Measurements from ENCODE around the gene RACGAP1. TPM values are rescaled to one million over a fixed set of nuclear protein-coding genes. Genes with fewer than 3 reads are reported as not detected.

The RACGAP1 gene
- total and polyA plus RNA-seq, 2 donors (not counting 1 experiment from before 2014, with no cell fraction given), result 4.1 to 14.2 TPM

- no peak for ATAC-seq (ENCODE audit: low read depth)
- DNase-seq, result no peak
- intact Hi-C loops (cut with micrococcal nuclease), result no loop called here
- H3K9me3 Mint-ChIP-seq (ENCODE audit: insufficient read depth), result no peaks in the 10 kb centered on the region
- H3K4me1 ChIP-seq (ENCODE audit: control insufficient read depth in 2 of 2, insufficient read depth in 2 of 2, low read length in 2 of 2), result peaks cover 8 to 10% of the 10 kb centered on the region in 2 donors
- no peaks in the 10 kb centered on the region for H3K9me3 ChIP-seq (ENCODE audit: control extremely low read depth in 1 of 3, control insufficient read depth in 2 of 3, insufficient read depth in 1 of 3, low read length in 2 of 3)
- CTCF ChIA-PET, result interaction anchor here (2.5 kb wide), 1 partner anchor 15 kb away, joined by 17 read pairs; no protein-coding TSS in a partner anchor
- no peaks in the 10 kb centered on the region for H4K20me1 ChIP-seq (ENCODE audit: control insufficient read depth, insufficient read depth, low read length, poor library complexity, severe bottlenecking)
- POLR2A ChIA-PET, result interaction anchor here (0.6 kb wide), 1 partner anchor 25 kb away, joined by 3 read pairs; no protein-coding TSS in a partner anchor
- H3K27me3 ChIP-seq (replicated peaks in 1 of 4; ENCODE audit: control extremely low read depth in 1 of 4, control insufficient read depth in 3 of 4, insufficient read depth in 4 of 4, low read length in 3 of 4), result no peaks in the 10 kb centered on the region
- no peak overlapping the region for H3K27ac Mint-ChIP-seq
- no peak overlapping the region for H3K4me3 ChIP-seq (ENCODE audit: control extremely low read depth in 1 of 5, extremely low read depth in 1 of 5, insufficient read depth in 1 of 5, low read depth in 2 of 5, low read length in 4 of 5)
- H3K27me3 Mint-ChIP-seq, result no peaks in the 10 kb centered on the region
- peak overlapping the region; percentile 94 for H3K4me3 Mint-ChIP-seq
- H2AFZ ChIP-seq (ENCODE audit: insufficient read depth, low read depth, low read length, poor library complexity, severe bottlenecking), result no peak overlapping the region
- WGBS (ENCODE audit: insufficient coverage), result no CpG with 5 or more reads among the region's 8 CpGs
- TF ChIP-seq CTCF (IDR thresholded peaks at IDR 0.05), result no peak
- TF ChIP-seq EZH2 (IDR thresholded peaks at IDR 0.05; ENCODE audit: borderline replicate concordance, insufficient read depth, low read depth, low read length, poor library complexity, severe bottlenecking), result no peak
- no peaks in the 10 kb centered on the region for H3K36me3 ChIP-seq (replicated peaks in 1 of 2; ENCODE audit: control extremely low read depth in 1 of 2, control insufficient read depth in 1 of 2, extremely low read depth in 1 of 2, insufficient read depth in 2 of 2, low read length in 1 of 2)
- peaks cover 17% of the 10 kb centered on the region for H3K4me1 Mint-ChIP-seq
- H3K79me2 ChIP-seq (ENCODE audit: control insufficient read depth, insufficient read depth, low read length), result peaks cover 52% of the 10 kb centered on the region
- no peak overlapping the region for H3K27ac ChIP-seq (ENCODE audit: low read length in 2 of 2)
- H3K9ac ChIP-seq (ENCODE audit: low read length), result no peak overlapping the region
- peak overlapping the region; percentile 84 for H3K4me2 ChIP-seq (replicated peaks; ENCODE audit: low read depth, low read length, poor library complexity, severe bottlenecking)
Observed at GRCh38 chr12:50024227-50024626, 1.1 kb downstream of the RACGAP1 start.

GRCh38 chr12:50022903-50023302, 2.4 kb downstream of the RACGAP1 start:
- no peaks in the 10 kb centered on the region for H3K27me3 Mint-ChIP-seq
- H3K27ac ChIP-seq (ENCODE audit: low read length in 2 of 2), result no peak overlapping the region
- H3K4me3 Mint-ChIP-seq, result no peak overlapping the region
- ChIA-PET POLR2A (no interaction called here), CTCF (no interaction called here)
- H3K9me3 Mint-ChIP-seq (ENCODE audit: insufficient read depth), result no peaks in the 10 kb centered on the region
- H3K4me1 Mint-ChIP-seq, result peaks cover 17% of the 10 kb centered on the region
- H2AFZ ChIP-seq (ENCODE audit: insufficient read depth, low read depth, low read length, poor library complexity, severe bottlenecking), result no peak overlapping the region
- H3K9ac ChIP-seq (ENCODE audit: low read length), result no peak overlapping the region
- ATAC-seq (ENCODE audit: low read depth), result no peak
- no peak overlapping the region for H3K4me2 ChIP-seq (replicated peaks; ENCODE audit: low read depth, low read length, poor library complexity, severe bottlenecking)
- peaks cover 8 to 10% of the 10 kb centered on the region in 2 donors for H3K4me1 ChIP-seq (ENCODE audit: control insufficient read depth in 2 of 2, insufficient read depth in 2 of 2, low read length in 2 of 2)
- TF ChIP-seq EZH2 (IDR thresholded peaks at IDR 0.05; ENCODE audit: borderline replicate concordance, insufficient read depth, low read depth, low read length, poor library complexity, severe bottlenecking) (no peak), CTCF (IDR thresholded peaks at IDR 0.05) (no peak)
- DNase-seq, result no peak
- intact Hi-C loops (cut with micrococcal nuclease), result no loop called here
- WGBS (ENCODE audit: insufficient coverage), result no CpG with 5 or more reads among the region's 1 CpG
- H3K27ac Mint-ChIP-seq, result no peak overlapping the region
- H3K79me2 ChIP-seq (ENCODE audit: control insufficient read depth, insufficient read depth, low read length), result peaks cover 63% of the 10 kb centered on the region
- no peaks in the 10 kb centered on the region for H3K36me3 ChIP-seq (replicated peaks in 1 of 2; ENCODE audit: control extremely low read depth in 1 of 2, control insufficient read depth in 1 of 2, extremely low read depth in 1 of 2, insufficient read depth in 2 of 2, low read length in 1 of 2)
- H3K27me3 ChIP-seq (replicated peaks in 1 of 4; ENCODE audit: control extremely low read depth in 1 of 4, control insufficient read depth in 3 of 4, insufficient read depth in 4 of 4, low read length in 3 of 4), result no peaks in the 10 kb centered on the region
- no peak overlapping the region for H3K4me3 ChIP-seq (ENCODE audit: control extremely low read depth in 1 of 5, extremely low read depth in 1 of 5, insufficient read depth in 1 of 5, low read depth in 2 of 5, low read length in 4 of 5)
- no peaks in the 10 kb centered on the region for H3K9me3 ChIP-seq (ENCODE audit: control extremely low read depth in 1 of 3, control insufficient read depth in 2 of 3, insufficient read depth in 1 of 3, low read length in 2 of 3)
- H4K20me1 ChIP-seq (ENCODE audit: control insufficient read depth, insufficient read depth, low read length, poor library complexity, severe bottlenecking), result no peaks in the 10 kb centered on the region

Data from B cell (primary cell).